Measurements from ENCODE around the gene TUBB2A. TPM values are rescaled to one million over a fixed set of nuclear protein-coding genes. Genes with fewer than 3 reads are reported as not detected.

TUBB2A gene
- total and polyA plus RNA-seq, 10 of the 15 experiments (the other 5 are each of a cell fraction or from before 2014, with no cell fraction given) = 2.2 to 49.5 (median 31.3) TPM

DNA sequence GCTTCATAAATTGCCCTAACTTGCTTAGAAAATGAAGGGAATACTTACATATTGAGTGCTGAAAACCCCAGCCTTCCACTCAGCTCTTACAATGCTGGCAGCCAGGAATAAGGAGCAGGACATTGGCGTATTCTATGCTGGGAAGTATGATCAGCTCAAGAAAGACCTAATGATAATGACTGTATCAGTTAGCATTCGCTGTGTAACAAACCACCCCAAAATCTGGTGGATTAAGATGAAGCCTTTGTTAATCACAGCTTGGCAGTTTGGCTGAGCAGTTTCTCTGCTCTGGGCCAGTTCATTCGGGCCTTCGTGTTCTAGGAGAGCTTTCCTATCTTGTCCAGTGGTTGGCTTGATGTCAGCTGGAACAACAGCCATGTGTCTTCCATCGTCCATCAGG lies 33.4 kb upstream of the TUBB2A start (continued):
- TF ChIP-seq, protein P1, sequence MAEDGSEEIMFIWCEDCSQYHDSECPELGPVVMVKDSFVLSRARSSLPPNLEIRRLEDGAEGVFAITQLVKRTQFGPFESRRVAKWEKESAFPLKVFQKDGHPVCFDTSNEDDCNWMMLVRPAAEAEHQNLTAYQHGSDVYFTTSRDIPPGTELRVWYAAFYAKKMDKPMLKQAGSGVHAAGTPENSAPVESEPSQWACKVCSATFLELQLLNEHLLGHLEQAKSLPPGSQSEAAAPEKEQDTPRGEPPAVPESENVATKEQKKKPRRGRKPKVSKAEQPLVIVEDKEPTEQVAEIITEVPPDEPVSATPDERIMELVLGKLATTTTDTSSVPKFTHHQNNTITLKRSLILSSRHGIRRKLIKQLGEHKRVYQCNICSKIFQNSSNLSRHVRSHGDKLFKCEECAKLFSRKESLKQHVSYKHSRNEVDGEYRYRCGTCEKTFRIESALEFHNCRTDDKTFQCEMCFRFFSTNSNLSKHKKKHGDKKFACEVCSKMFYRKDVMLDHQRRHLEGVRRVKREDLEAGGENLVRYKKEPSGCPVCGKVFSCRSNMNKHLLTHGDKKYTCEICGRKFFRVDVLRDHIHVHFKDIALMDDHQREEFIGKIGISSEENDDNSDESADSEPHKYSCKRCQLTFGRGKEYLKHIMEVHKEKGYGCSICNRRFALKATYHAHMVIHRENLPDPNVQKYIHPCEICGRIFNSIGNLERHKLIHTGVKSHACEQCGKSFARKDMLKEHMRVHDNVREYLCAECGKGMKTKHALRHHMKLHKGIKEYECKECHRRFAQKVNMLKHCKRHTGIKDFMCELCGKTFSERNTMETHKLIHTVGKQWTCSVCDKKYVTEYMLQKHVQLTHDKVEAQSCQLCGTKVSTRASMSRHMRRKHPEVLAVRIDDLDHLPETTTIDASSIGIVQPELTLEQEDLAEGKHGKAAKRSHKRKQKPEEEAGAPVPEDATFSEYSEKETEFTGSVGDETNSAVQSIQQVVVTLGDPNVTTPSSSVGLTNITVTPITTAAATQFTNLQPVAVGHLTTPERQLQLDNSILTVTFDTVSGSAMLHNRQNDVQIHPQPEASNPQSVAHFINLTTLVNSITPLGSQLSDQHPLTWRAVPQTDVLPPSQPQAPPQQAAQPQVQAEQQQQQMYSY (CRISPR knock-in tag; IDR thresholded peaks at IDR 0.05) = no peak
- TF ChIP-seq RFX5 (IDR thresholded peaks at IDR 0.05; ENCODE audit: low read depth, low read length) = no peak
- TF ChIP-seq SMAD1 (IDR thresholded peaks at IDR 0.05; ENCODE audit: low read depth, partially characterized antibody) = no peak
- no peak for TF ChIP-seq ZNF622 (IDR thresholded peaks at IDR 0.05)
- TF ChIP-seq CBX3 (IDR thresholded peaks at IDR 0.05; ENCODE audit: borderline replicate concordance, low read depth) = no peak
- TF ChIP-seq BHLHE40 (IDR thresholded peaks at IDR 0.05; ENCODE audit: borderline replicate concordance in 1 of 2, low read depth in 2 of 2, low read length in 1 of 2) = no peak
- TF ChIP-seq NBN (IDR thresholded peaks at IDR 0.05) = no peak
- TF ChIP-seq, protein P2, sequence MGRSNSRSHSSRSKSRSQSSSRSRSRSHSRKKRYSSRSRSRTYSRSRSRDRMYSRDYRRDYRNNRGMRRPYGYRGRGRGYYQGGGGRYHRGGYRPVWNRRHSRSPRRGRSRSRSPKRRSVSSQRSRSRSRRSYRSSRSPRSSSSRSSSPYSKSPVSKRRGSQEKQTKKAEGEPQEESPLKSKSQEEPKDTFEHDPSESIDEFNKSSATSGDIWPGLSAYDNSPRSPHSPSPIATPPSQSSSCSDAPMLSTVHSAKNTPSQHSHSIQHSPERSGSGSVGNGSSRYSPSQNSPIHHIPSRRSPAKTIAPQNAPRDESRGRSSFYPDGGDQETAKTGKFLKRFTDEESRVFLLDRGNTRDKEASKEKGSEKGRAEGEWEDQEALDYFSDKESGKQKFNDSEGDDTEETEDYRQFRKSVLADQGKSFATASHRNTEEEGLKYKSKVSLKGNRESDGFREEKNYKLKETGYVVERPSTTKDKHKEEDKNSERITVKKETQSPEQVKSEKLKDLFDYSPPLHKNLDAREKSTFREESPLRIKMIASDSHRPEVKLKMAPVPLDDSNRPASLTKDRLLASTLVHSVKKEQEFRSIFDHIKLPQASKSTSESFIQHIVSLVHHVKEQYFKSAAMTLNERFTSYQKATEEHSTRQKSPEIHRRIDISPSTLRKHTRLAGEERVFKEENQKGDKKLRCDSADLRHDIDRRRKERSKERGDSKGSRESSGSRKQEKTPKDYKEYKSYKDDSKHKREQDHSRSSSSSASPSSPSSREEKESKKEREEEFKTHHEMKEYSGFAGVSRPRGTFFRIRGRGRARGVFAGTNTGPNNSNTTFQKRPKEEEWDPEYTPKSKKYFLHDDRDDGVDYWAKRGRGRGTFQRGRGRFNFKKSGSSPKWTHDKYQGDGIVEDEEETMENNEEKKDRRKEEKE (IDR thresholded peaks at IDR 0.05) = no peak

Measured in GM12878 (cell line).